Measurements from ENCODE around the gene GPX1.

GRCh38 chr3:49387721-49388120, 29.6 kb upstream of the GPX1 start:
- TF ChIP-seq CTCF (IDR thresholded peaks at IDR 0.05; ENCODE audit: poor library complexity, severe bottlenecking), result no peak
- TF ChIP-seq MXI1 (conservative IDR thresholded peaks at IDR 0.05; ENCODE audit: poor library complexity, severe bottlenecking), result no peak
- no peak for TF ChIP-seq POLR2AphosphoS5 (IDR thresholded peaks at IDR 0.05)
- no peak for TF ChIP-seq EZH2 (IDR thresholded peaks at IDR 0.05; ENCODE audit: borderline replicate concordance, insufficient read depth, low read length, poor library complexity, severe bottlenecking)
- no peak for TF ChIP-seq REST (IDR thresholded peaks at IDR 0.05; ENCODE audit: borderline replicate concordance)
- no peak for TF ChIP-seq EP300 (conservative IDR thresholded peaks at IDR 0.05; ENCODE audit: poor library complexity, severe bottlenecking)
- no peak for TF ChIP-seq SMC3 (conservative IDR thresholded peaks at IDR 0.05; ENCODE audit: poor library complexity)
- no peak for TF ChIP-seq RAD21 (conservative IDR thresholded peaks at IDR 0.05)
- no peak for TF ChIP-seq TAF1 (IDR thresholded peaks at IDR 0.05; ENCODE audit: low read depth)
